ENCODE measurements around the gene SEMA4C.
"Not testable (repeated sequence)": the region's sequence is repeated elsewhere in the genome, so short reads cannot be mapped to it uniquely, and the experiment has no call there.

The SEMA4C gene

DNA sequence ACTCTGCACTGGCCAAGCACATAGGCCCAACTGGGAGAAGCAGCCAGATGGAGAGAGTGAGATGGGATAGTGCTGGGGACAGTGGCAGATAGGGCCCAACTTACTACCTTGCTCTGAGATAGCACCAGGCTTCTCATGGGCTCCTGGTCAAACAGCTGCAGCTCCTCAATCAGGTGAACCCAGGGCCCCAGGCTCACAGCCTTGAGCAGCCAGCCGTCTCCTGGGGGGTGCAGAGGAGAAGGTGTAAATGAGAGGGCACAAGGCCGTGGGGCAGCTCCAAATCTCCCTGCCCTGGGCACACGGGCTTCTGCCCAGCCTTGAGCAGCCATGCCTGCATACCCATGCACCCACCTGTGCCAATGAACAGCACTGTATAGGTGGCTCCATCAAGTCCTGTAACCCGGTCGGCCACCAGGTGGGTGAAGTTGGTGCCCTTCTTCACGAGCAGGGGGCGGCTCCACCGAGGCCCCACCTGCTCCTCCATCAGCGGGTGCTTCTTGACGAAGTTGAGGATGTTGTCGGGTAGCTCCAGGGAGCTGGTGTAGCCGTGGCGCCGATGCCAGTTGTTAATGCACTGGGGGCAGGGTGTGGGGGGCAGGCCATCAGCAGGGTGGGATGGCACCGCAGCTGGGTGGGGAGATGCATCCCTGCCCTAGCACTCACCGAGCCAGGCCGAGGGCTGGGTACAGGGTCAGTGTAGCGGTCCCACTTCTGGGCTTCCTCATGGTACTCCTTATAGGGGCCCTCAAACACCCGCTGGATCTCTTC lies 6.1 kb downstream of the SEMA4C start:
- DNase-seq = no peak

DNA sequence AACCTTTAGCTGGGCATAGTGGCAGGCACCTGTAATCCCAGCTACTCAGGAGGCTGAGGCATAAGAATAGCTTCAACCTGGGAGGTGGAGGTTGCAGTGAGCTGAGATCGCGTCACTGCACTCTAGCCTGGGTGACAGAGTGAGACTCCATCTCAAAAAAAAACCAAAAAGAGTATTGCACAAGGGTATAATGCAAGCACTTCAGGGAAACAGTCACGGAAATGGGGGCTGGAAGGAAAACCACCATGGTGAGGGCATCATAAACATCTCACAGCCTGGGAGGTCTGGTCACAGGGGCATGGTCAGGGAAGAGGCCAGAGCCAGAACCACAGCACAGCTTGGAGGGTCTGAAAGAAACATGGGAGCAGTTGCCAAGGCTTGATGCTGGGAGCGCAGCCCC lies 6.8 kb downstream of the SEMA4C start:
- not testable (repeated sequence) for DNase-seq

DNA sequence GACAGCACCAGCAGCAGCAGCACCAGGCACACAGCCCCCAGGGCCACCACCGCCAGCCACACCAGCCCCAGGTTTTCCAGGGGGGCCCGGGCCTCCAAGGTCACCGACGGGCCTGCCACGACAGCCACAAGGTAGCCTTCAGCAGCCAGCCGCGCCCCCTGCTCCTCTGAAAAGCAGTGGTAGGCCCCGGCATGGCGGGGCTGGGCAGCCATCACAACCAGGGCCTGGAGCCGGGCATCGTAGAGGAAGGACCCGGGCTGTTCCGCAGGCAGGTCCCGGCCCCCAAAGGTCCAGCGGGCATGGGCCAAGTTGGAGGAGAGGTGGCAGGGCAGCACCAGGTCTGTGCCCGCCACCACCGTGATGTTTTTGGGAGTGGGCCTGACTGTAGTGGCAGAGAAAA lies 8.8 kb downstream of the SEMA4C start:
- DNase-seq = no peak

DNA sequence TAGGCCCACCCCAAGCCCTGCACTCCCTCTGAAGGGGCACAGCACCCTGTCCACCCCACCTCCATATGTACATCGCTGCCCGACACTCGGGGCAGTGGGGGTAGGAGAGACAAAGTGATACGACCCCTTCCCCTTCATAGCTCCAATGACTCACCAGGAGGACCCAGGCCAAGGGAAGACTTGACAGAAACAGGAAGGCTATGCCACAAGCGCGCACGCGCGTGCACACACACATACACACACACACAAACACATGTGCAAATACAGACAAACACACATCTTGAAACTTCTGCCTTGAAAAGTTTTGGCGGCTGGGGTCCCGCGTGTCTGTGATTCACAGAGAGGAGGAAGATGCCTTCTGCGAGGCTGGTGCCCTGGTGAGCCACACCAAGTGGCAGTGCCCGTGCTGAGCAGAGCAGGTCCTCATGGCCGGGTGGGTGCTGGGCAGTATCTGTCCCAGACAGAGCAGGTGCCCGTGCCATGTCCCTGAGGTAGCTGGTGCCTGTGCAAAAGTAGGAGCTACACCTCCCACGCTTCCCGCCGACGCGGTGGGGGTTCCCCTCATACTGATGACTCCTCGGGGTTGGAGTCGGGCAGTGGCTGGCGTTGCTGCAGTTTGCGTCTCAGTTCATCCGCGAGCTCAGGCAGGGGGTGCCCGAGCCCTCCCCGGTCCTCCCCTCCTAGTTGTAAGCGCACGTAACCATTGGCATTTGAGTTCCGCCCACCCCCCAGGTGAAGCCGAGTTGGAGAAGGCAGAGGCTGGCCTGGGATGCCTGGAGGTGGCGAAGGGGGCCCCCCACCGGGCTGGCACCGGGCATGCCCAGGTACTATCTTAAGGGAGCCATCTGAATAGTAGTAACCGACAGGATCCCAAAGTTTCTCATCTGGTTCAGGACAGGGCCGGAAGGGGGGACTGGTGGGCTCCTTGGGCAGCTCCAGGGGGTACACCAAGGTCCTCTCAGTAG lies 9.5 kb downstream of the SEMA4C start:
- DNase-seq = no peak

DNA sequence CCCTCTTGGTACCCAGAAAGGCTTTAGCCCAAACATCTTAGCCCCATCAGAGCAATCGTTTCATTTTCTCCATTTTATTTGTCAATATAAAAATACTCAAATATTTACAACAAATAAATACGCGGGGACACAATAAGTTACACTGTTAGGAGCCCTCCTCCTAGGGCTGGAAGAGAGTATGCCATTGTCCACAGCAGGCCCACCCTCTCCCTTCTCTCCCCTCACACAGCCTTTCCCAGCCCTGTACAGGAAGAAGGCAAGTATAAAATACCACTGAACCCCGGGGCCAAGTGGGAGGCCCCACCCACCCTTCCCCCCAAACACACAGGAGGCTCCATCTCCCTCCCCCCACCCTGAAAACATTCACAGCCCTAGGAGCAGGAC lies 10.2 kb downstream of the SEMA4C start:
- no peak for DNase-seq

DNA sequence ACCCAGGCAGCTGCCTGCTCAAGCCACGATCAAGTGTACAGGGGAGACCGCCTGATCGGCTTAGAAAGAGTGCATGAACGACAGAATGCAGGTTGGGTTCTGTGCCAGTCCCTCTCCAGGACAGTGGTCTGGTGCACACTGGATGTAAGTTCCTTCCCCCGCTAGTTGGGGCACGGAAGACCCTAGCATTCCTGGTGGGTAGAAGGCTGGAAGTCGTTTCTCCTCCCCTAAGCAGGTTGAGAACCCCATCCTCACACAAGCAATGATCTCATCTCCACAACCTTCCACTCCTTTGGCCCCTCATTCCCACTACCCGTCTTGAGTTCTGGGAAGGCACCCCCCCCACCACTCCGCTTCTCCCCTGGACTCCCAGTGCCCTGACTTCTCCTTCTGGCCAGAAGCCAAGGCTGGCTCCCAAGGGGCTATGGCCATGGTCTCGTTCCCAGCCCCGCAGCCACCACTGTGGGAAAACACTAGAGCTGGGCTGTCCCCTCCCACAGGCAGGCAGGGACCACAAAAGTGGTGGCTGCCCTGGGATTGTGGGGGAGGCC lies 10.7 kb downstream of the SEMA4C start:
- DNase-seq = no peak

DNA sequence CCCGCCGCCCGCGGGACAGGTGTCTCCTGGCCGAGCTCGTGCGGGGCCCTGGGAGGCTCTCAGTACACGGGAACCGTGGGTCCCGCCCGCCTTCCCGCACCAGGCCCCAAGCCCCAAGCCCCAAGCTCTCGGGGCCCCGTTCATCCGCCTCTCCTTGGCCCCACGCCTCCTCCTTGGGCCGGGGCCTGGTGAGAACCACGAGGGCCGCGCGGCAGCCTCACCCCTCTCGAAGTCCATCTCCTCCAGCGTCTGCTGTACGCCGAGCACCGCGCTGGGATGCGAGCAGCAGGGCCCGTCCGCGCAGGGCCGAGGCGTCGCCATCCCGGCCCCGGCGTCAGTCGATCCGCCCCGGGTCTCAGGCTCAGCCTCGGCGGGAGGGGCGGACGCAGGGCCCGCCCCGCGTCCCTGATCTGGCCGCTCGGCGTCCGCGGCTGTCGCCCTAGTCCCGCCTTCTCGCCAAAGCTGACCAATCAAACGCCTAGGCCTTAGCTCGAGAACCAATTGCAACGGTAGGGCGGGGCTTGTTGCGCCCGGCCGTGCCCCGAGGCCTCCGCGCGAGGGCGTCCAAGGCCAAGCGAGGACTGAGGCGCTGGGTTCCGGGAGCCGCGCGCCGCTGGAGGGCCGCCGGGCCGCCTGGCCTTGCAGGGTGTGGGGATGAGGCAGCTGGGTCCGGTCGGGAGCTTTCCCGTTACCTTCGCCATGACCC lies 12.1 kb downstream of the SEMA4C start, which contains the start of gene ANKRD39:
Gene ANKRD39, minus strand, starts transcription at position 350 of the 706 bp plus-strand sequence. Its CDS starts 29 bp downstream, at position 321.
- DNase-seq = peak; percentile 93

DNA sequence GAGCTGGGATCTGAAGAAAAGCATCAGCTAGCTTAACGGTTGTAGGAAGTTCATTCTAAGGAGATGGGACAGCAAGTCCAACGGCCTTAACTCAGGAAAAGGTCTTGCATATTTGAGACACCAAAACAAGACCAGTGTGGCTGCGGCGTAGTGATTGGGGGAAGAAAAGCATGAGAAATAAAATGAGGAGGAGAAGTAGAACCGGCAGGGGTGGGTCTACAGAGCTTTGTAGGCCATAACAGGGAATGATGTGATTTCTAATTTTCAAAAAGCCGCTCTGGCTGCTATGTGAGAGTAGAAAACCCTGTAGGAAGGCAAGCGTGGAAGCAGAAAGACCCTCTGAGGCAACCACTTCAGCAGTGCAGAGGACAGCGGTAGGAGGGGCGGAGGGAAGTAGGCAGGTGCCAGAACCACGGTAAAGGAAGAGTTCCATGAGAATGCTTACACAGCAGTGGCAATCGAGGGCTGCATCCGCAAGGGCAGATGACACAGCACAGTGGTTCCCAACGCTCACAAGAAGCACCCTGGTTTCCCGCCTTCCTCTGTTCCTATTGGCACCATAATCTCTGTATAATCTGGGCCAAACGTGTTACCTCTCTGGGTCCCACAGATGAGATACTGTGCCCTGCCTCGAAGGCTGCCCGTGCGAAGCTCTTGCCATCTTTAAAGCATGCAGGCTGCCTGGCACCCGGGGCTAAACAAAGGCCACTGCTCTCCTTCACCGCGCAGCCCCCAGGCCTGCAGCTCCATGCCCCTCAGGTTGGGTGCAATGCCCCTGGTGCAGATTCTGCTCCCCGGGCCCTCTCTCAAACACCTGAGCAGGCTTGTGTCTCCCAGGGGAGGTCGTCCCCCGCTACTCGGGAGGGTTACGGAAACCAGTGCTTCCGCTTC lies 12.9 kb downstream of the SEMA4C start:
- peak; percentile 24 for DNase-seq

DNA sequence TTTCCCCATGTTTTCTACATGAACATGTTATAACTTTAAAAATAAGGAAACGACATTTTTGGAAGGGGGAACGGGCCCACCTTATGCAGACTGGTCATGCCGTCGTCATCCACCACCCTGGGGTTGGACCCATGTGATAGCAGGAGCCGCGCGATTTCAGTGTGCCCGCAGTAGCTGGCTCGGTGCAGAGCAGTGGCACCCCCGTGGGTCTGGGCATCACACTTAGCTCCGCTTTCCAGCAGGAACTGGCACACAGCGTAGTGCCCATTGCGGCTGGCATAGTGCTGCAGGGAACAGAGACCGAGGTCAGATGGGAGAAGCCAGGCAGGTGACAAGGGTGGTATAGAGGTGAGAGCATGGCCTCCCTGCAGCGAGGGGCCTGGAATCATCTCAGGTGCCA lies 16.6 kb downstream of the SEMA4C start:
- no peak for DNase-seq

DNA sequence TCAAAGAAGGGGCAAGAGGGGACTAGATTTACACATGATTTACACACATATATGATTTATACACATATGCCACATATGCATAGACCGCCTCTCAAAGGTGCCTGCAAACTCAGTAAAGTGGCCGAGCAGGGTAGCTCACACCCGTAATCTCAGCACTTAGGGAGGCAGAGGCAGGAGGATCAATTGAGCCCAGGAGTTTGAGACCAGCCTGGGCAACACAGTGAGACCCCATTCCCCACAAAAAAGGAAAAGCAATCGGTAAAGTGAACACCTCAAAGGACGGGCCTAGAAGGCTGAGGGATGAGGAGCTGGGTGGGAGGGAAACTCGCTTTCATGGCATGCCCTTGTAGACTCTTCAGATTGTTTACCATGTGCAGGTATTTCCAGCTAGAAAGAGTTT lies 17.2 kb downstream of the SEMA4C start:
- DNase-seq = no peak

DNA sequence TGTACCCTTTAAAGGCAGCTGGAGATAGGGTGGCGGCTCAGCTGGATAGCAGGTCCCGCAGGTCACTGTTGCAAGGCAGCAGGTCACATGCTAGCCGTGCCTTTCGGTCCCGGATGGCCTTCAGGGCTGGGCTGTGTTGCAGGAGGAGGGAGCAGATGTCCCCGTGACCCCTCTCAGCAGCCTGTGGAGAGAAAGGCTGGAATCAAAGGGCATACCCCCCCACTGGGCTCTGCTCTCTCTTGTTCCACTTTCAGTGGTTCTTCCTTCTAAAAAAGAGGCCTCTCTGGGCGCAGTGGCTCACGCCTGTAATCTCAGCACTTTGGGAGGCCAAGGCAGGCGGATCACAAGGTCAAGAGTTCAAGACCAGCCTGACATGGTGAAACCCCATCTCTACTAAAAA lies 21.6 kb downstream of the SEMA4C start:
- no peak for DNase-seq

DNA sequence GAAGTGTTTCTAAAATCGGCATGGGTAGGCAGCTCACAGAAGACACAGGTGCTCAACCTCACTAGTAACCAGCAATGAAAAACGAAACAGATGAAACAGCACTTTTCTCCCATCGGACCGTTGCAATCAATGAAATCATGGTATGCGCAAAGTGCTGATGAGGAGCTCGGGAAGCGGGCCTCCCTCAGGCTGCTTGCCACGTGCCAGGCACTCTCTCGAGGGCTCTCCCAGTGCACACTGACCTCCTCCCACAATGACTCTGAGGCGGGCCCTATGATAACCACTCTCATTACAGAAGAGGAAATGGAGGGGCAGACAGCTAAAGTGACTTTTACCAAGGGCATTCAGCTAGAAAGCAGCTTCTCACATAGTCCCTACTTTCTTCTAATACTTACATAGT lies 22.3 kb downstream of the SEMA4C start:
- no peak for DNase-seq

DNA sequence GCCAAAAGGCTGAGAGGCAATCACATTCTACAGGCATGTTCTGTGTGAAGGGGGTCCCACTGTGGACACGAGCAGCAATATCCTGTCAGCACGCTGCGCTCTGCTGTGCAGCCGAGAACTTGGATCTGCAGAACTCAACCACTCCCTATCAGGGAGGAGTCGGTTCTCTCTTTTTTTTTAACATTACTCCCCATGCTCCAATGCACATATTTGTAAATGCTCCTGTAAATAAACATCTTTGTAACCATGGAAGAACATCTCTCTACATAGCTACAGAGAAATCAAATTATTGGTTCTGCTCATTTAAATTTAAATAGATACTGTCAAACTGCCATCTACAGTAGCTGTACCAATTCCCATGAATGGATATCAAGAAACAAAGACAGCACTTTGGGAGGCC lies 23.1 kb downstream of the SEMA4C start:
- no peak for DNase-seq

DNA sequence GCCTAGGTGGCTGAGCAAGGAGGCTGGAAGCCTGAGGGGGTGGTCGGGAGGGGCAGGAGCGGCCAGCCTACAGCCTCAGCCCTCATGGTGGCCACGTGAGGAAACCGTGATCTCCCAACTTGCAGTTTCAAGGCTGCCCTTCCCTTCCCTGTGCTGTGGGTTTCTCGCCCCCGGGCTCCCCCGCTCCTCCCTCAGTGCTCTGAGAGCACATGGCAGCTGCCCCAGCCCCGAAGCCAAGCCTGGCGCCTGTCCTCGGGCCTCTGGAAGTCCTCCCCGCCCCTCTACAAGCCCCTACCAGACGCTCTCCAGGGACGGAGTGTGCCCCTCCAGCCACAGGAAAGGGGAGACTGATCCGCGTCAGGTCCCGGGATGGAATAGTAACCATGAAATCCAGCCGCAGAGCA lies 25.5 kb downstream of the SEMA4C start:
- DNase-seq = no peak

DNA sequence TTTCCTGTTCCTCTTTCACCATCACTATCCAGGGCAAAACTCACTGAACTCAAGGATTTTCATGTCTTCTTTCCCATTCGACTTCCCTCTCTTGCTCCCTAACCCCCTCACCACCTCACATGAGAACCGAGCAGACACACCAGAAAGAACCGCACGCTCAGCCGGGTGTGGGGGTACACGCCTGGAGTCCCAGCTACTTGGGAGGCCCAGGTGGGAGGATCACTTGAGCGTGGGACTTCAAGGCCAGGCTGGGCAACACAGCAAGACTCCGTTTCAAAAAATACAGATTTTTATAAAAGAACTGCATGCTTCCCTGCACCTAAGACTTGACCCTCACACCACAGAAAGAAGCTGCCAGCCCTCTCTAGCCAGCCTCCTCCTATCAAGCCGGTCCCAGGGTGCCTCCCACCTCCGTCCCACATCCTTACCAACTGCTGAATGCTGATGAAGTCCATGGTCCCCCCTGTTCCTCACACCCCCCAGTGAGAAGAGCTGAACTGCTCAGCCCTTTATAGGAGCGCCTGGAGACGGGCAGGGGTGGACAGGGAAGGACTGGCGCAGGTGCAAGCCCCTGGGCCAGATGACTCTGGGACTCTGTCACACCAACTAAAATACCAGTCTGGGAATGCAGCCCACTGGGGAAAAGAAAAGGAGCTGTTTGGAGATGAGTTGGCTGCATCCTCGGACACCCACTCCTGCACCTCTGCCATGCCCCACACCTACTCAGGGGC lies 26.2 kb downstream of the SEMA4C start, which contains the start of gene ANKRD23:
Gene ANKRD23, minus strand, starts transcription at position 484 of the 731 bp plus-strand sequence. Its CDS starts 29 bp downstream, at position 455.
- no peak for DNase-seq

DNA sequence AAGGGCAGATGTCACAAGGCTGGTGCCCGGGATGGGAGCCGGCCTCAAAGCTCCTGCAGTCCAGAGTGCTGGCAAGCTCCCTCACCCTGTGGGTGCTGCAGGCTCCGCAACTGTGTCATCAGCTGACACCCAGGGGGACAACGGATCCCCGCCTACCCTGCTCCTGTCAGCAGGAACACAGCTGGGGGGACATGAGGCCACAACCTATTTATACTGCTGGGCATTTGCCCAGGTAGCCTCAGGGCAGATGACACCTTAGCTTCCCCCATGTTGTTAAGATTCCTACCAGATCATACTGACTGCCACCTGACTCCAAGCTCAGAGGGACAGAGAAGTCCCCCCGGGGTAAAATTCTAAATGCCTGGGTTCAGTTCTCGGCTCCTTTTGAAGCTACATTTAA lies 27.3 kb downstream of the SEMA4C start:
- no peak for DNase-seq

DNA sequence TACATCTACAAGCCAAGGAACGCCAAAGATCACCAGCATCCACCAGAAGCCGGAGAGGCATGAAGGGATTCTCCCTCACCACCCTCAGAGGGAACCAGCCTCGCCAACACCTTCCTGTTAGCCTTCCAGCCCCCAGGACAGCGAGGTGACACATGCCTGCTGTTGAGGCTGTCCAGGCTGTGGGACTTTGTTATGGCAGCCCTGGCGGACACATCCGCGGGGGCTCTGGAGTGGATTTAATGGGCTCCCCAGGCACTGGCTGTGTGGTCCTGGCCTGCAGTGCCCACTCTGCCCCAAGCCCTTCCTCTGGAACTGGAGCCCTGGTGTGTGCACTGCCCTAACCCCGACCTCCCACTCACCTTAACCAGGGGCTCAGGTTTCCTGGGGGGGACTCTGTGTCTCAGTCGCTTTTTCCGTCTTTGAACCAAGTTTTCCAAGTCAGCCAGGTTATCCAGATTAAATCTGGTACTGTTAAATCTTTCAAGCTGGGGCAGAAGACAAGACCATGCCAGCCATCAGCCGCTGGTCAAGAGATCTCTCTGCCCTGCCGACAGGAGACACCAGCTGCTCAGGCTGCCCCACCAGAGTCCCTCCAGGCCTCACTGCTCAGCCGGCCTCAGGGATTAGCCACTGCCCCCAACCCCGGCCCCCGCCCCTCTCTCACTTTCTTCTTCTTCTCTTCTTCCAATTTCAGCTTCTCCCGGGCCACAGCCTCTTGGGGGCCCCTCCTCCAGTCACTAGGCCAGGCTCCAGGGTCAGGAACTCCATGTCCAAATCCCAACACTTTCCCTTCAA lies 28.0 kb downstream of the SEMA4C start:
- DNase-seq = no peak

DNA sequence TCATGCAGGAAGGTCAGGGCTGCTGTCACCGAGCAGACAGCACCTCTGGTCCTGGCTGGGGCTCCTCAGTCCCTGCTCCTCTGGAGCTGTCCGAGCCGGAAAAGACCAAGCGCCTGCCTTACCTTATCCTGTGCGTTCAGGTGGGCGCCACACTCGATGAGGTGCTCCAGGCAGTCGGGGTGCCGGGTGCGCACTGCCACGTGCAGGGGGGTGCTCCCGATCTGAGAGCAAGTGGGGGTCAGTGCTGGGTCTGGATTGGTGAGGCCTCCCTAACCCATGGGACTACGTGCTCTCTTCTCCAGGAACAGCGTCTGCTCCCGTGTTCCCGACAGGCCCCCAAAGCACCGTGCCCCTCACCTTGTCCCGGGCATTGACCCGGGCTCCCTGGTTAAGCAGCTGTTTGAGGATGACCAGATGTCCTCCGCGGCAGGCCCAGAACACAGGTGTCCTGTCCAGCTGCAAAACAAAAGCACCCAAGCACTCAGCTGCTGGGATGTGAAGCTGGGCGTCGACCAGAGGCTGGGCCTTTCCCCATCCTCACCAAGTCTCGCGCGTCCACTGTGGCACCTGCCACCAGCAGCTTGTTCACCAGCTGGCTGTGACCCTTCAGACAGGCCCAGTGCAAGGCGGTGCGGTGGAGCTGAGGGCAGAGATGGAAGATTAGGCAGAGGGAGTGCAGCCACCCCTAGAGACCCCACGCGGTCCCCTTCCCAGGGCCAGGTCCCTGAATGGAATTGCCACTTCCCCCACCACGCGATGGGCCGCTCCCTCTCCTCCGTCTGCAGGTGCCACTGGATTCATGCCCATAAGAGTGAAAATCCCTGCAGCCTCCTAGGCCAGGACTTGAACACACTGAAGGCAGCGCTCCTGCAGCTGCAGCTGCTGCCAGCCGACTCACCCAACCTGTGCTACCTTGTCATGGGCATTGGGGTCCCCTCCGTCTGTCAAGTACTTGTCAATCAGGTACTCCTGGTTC lies 29.7 kb downstream of the SEMA4C start:
- no peak for DNase-seq

DNA sequence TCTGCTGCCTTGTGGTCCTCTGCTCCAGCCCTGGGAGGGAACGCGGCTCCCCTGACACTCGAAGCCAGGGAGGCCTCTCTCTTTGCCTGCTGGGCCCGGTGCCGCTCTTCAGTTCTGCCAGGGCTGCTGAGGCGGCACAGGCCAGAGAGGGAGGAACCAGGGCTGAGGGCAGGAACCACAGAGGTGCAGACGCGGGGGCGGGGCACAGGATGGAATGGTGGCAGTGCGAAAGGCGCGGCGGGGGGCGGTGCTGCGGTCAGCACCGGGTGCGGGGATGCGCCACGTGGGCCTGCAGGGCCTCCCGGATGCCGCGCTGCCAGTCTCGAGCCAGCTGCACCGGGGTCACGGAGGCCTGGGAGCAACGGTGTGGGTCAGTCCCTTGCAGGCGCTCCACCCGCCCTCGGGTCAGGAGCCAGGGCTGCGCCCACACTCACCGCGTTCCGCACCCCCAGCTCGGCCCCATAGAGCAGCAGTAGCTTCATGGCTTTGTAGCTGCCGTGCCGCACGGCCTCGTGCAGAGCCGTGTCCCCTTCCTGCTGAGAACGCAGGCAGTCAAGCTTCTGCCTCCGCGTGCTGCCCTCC lies 30.5 kb downstream of the SEMA4C start:
- no peak for DNase-seq

All from NCI-H1105 (cell line).